ENCODE results near the gene USO1. TPM values are rescaled to one million over a fixed set of nuclear protein-coding genes. Genes with fewer than 3 reads are reported as not detected.

USO1 gene
- total and polyA plus RNA-seq, 2 of the 8 experiments (the other 6 are each of a cell fraction or from before 2014, with no cell fraction given), result 57.3 to 198 TPM

GRCh38 chr4:75786526-75786925 is 62.1 kb downstream of the USO1 start:
- Histone ChIP-seq H2BK20ac (ENCODE audit: low read length) (no peak overlapping the region), H3K27ac (ENCODE audit: low read depth, low read length) (no peak overlapping the region), H3K56ac (replicated peaks; ENCODE audit: insufficient read length, low read depth, low read length) (no peak overlapping the region), H2AK5ac (ENCODE audit: low read depth, low read length) (no peak overlapping the region), H4K20me1 (replicated peaks in 1 of 2; ENCODE audit: control insufficient read depth in 1 of 2, insufficient read depth in 2 of 2, low read length in 2 of 2) (no peaks in the 10 kb centered on the region), H4K91ac (replicated peaks; ENCODE audit: insufficient read length, low read length) (no peak overlapping the region), H3K4ac (replicated peaks; ENCODE audit: insufficient read length, low read depth, low read length) (no peak overlapping the region), H3K9me3 (ENCODE audit: insufficient read depth in 2 of 2, low read depth in 1 of 2, low read length in 1 of 2) (no peaks in the 10 kb centered on the region), H2AFZ (ENCODE audit: low read length) (no peak overlapping the region), H3K14ac (ENCODE audit: insufficient read length) (no peak overlapping the region), H3K79me1 (ENCODE audit: low read depth, low read length) (no peaks in the 10 kb centered on the region; the same call in 1 of the 2 replicates), H2BK15ac (ENCODE audit: low read length) (no peak overlapping the region), H3K18ac (ENCODE audit: extremely low read depth, low read length) (no peak overlapping the region), H3K23me2 (ENCODE audit: low read depth, low read length) (no peaks in the 10 kb centered on the region), H4K5ac (ENCODE audit: insufficient read length, low read depth, low read length) (no peak overlapping the region), H4K8ac (ENCODE audit: extremely low read depth, insufficient read depth, low read length) (no peak overlapping the region), H3K4me1 (replicated peaks in 1 of 4; ENCODE audit: control insufficient read depth in 3 of 4, insufficient read depth in 4 of 4, low read length in 3 of 4) (no peaks in the 10 kb centered on the region), H2BK120ac (replicated peaks; ENCODE audit: low read depth, low read length) (no peak overlapping the region), H3K4me2 (ENCODE audit: insufficient read depth in 1 of 2, low read depth in 2 of 2, low read length in 2 of 2) (no peak overlapping the region), H3K9ac (replicated peaks in 1 of 4; ENCODE audit: extremely low read depth in 1 of 4, low read depth in 3 of 4, low read length in 3 of 4) (no peak overlapping the region), H2BK12ac (ENCODE audit: low read depth, low read length) (no peak overlapping the region), H3K27me3 (replicated peaks in 1 of 4; ENCODE audit: control insufficient read depth in 3 of 4, extremely low read depth in 1 of 4, insufficient read depth in 3 of 4, low read length in 3 of 4) (no peaks in the 10 kb centered on the region), H2BK5ac (ENCODE audit: low read depth, low read length) (no peak overlapping the region), H3K23ac (ENCODE audit: insufficient read length) (no peak overlapping the region), H3K36me3 (ENCODE audit: control insufficient read depth in 2 of 4, insufficient read depth in 4 of 4, low read length in 3 of 4) (peaks cover 9 to 85% (median 43%) of the 10 kb centered on the region in 4 experiments), H3K4me3 (ENCODE audit: extremely low read depth in 1 of 4, insufficient read depth in 2 of 4, low read depth in 3 of 4, low read length in 4 of 4) (no peak overlapping the region), H3K79me2 (ENCODE audit: control insufficient read depth in 1 of 2, insufficient read depth in 2 of 2, low read length in 2 of 2) (no peaks in the 10 kb centered on the region)
- POLR2A ChIA-PET (ENCODE audit: partially characterized antibody), result no interaction called here
- CTCF ChIA-PET (ENCODE audit: partially characterized antibody), result no interaction called here
- no peak for DNase-seq (ENCODE audit: low read depth in 1 of 2, low spot score in 2 of 2)
- no peak for FAIRE-seq
- TF ChIP-seq SP2 (IDR thresholded peaks at IDR 0.05; ENCODE audit: low read length), result no peak
- TF ChIP-seq SUZ12 (IDR thresholded peaks at IDR 0.05; ENCODE audit: low read length), result no peak
- no peak for TF ChIP-seq ASH2L (IDR thresholded peaks at IDR 0.05; ENCODE audit: low read length)
- no peak for TF ChIP-seq POU5F1 (IDR thresholded peaks at IDR 0.05; ENCODE audit: low read depth, low read length)
- TF ChIP-seq MAX (IDR thresholded peaks at IDR 0.05), result no peak
- TF ChIP-seq KDM5A (IDR thresholded peaks at IDR 0.05; ENCODE audit: low read length), result no peak
- TF ChIP-seq SP4 (IDR thresholded peaks at IDR 0.05; ENCODE audit: low read length), result no peak
- TF ChIP-seq PHF8 (conservative IDR thresholded peaks at IDR 0.05; ENCODE audit: low read depth, low read length), result no peak
- no peak for TF ChIP-seq RXRA (IDR thresholded peaks at IDR 0.05; ENCODE audit: insufficient read depth, low read depth, low read length)
- no peak for TF ChIP-seq CREB1 (IDR thresholded peaks at IDR 0.05)
- TF ChIP-seq SP1 (IDR thresholded peaks at IDR 0.05; ENCODE audit: low read depth, low read length), result no peak
- no peak for TF ChIP-seq CEBPB (IDR thresholded peaks at IDR 0.05; ENCODE audit: low read depth, low read length)
- WGBS, 2 experiments (ENCODE audit: extremely low coverage in 1 of 2, insufficient coverage in 1 of 2, insufficient read length in 1 of 2, insufficient replicate concordance in 2 of 2, low coverage in 1 of 2, low lambda C conversion rate in 2 of 2, missing lambda C conversion rate in 1 of 2), result 36% methylated on average over 1 of the region's 1 CpG; no CpG with 5 or more reads in 1 of the 2 experiments
